ENCODE data around the gene SCFD2. TPM values are rescaled to one million over a fixed set of nuclear protein-coding genes. Genes with fewer than 3 reads are reported as not detected.

The SCFD2 gene
- total and polyA plus RNA-seq, 4 donors: 4.3 to 28.8 (median 7.4) TPM

DNA sequence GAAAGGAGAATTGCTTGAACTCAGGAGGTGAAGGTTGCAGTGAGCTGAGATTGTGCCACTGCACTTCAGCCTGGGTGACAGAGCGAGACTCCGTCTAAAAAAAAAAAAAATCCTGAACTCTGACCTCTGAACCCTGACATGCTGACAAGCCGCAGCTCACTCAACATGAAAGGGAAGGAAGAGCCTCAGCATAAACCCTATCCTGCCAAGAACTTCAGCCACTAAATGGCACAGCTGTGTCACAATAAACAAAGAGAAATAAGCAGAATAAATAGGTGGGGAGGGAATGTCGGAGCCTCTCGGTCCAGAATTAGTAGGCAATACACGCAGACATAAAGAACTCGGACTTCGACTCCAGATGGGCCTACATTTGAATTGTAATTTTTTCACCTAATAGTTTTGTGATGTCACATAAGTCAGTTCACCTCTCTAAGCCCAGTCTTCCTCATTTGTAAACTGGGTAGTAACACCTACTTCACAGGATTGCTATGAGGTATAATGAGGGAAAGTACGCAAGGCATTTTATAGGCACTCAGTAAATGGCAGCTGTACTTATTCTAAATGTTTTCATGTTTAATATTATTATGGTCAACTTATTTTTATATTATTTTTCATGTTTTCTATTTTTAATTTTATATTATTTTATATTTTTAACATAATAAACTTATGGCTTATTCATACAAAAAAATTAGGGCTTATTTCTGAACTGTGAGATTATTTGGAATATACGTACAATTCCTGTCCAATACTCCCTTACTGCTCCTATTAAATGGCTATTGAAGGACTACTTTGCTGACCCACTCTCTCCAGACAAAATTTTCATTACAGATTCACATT lies 243.4 kb downstream of the SCFD2 start:
- Histone ChIP-seq H3K4me3 (ENCODE audit: low read depth in 1 of 3, low read length in 3 of 3) (no peak overlapping the region), H3K36me3 (ENCODE audit: control insufficient read depth in 4 of 4, insufficient read depth in 3 of 4, low read depth in 1 of 4, low read length in 3 of 4) (no peaks in the 10 kb centered on the region), H3K9me3 (ENCODE audit: control insufficient read depth in 4 of 4, low read length in 3 of 4) (no peaks in the 10 kb centered on the region), H3K4me1 (ENCODE audit: control insufficient read depth in 4 of 4, insufficient read depth in 4 of 4, low read length in 3 of 4) (peaks cover 12 to 25% (median 15%) of the 10 kb centered on the region in 4 donors), H3K27me3 (ENCODE audit: control insufficient read depth in 4 of 4, insufficient read depth in 4 of 4, low read length in 3 of 4) (no peaks in the 10 kb centered on the region), H3K9ac (ENCODE audit: low read depth in 1 of 2, low read length in 2 of 2) (no peak overlapping the region), H3K27ac (ENCODE audit: low read depth in 1 of 2, low read length in 2 of 2) (peak overlapping the region in 1 of 2 donors; percentile 8)
- DNase-seq (ENCODE audit: low spot score): no peak
- WGBS: 44% methylated on average over 10 of the region's 10 CpGs
- TF ChIP-seq NR2F2 (IDR thresholded peaks at IDR 0.05) (peak; percentile 97), JUND (IDR thresholded peaks at IDR 0.05) (peak; percentile 50 to 76), YY1 (IDR thresholded peaks at IDR 0.05) (no peak), RAD21 (IDR thresholded peaks at IDR 0.05) (peak in 1 of 2 donors; percentile 42), GABPA (IDR thresholded peaks at IDR 0.05 in 1 of 2, conservative IDR thresholded peaks at IDR 0.05 in 1 of 2) (no peak), FOXA1 (IDR thresholded peaks at IDR 0.05) (no peak), HNF4G (IDR thresholded peaks at IDR 0.05) (no peak), EGR1 (IDR thresholded peaks at IDR 0.05; ENCODE audit: low read depth in 2 of 2) (peak in 1 of 2 donors; percentile 44), HNF4A (conservative IDR thresholded peaks at IDR 0.05) (peak; percentile 85 to 87), REST (IDR thresholded peaks at IDR 0.05) (peak; percentile 20), RXRA (IDR thresholded peaks at IDR 0.05) (peak; percentile 78 to 84), SP1 (IDR thresholded peaks at IDR 0.05) (peak; percentile 62), TAF1 (conservative IDR thresholded peaks at IDR 0.05) (no peak), FOXA2 (IDR thresholded peaks at IDR 0.05) (no peak)
- TF ChIP-seq, protein P1, sequence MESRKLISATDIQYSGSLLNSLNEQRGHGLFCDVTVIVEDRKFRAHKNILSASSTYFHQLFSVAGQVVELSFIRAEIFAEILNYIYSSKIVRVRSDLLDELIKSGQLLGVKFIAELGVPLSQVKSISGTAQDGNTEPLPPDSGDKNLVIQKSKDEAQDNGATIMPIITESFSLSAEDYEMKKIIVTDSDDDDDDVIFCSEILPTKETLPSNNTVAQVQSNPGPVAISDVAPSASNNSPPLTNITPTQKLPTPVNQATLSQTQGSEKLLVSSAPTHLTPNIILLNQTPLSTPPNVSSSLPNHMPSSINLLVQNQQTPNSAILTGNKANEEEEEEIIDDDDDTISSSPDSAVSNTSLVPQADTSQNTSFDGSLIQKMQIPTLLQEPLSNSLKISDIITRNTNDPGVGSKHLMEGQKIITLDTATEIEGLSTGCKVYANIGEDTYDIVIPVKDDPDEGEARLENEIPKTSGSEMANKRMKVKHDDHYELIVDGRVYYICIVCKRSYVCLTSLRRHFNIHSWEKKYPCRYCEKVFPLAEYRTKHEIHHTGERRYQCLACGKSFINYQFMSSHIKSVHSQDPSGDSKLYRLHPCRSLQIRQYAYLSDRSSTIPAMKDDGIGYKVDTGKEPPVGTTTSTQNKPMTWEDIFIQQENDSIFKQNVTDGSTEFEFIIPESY (IDR thresholded peaks at IDR 0.05): no peak
- TF ChIP-seq, protein P2, sequence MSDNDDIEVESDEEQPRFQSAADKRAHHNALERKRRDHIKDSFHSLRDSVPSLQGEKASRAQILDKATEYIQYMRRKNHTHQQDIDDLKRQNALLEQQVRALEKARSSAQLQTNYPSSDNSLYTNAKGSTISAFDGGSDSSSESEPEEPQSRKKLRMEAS (IDR thresholded peaks at IDR 0.05): peak; percentile 42
- TF ChIP-seq, protein P3, sequence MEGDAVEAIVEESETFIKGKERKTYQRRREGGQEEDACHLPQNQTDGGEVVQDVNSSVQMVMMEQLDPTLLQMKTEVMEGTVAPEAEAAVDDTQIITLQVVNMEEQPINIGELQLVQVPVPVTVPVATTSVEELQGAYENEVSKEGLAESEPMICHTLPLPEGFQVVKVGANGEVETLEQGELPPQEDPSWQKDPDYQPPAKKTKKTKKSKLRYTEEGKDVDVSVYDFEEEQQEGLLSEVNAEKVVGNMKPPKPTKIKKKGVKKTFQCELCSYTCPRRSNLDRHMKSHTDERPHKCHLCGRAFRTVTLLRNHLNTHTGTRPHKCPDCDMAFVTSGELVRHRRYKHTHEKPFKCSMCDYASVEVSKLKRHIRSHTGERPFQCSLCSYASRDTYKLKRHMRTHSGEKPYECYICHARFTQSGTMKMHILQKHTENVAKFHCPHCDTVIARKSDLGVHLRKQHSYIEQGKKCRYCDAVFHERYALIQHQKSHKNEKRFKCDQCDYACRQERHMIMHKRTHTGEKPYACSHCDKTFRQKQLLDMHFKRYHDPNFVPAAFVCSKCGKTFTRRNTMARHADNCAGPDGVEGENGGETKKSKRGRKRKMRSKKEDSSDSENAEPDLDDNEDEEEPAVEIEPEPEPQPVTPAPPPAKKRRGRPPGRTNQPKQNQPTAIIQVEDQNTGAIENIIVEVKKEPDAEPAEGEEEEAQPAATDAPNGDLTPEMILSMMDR (IDR thresholded peaks at IDR 0.05; ENCODE audit: low read depth, low read length, missing input control): no peak
- TF ChIP-seq, protein P4, sequence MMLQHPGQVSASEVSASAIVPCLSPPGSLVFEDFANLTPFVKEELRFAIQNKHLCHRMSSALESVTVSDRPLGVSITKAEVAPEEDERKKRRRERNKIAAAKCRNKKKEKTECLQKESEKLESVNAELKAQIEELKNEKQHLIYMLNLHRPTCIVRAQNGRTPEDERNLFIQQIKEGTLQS (IDR thresholded peaks at IDR 0.05): no peak
